Measurements from ENCODE around the gene LYRM9.

The LYRM9 gene

DNA sequence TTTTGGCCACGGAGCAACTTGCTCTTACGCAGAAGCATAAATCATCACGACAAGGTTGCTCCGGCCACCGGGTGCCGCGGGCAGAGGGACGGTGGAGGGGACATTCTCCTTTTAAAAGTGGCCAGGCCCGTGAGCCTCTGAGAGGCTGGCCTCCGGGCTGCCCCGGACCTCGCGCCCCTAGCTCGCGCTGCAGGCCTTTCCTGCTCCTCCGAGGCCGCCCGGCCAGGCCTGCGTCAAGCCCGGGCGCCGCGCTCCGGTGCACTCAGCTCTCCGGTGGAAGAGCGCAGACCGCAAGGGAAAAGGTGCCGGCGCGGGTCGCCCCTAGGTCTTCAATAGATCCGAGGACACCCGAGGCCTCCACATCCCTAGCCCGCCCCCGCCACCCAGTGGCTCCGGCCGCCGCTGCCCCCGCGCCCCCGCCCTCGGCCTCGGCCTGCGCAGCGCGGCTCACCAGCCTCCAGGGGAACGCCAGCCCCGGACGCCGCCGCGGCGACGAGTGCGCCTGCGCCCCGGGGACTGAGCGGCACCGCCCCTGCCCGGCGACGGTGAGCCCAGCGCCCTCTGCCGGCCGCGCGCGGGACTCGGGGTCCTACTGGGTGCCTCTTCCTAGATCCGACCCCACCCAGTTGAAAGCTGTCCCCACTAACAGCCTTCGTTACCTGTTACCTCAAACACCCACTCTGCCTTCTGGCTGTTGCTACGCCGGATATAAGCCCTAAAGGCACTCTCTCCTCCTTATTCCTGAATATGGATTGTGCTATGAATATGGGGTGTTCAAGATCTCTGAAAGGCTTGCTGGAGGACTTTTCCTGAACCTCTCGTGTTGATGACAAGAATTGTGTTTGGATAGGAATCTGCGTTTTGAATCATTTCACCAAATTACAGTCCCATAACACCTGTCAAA, at the start of gene LYRM9:
Gene LYRM9 (minus strand): TSS at position 500 of the 904 bp plus-strand sequence. CDS start 10,671 bp downstream, outside the sequence.
- H3K9ac ChIP-seq (ENCODE audit: low read depth, low read length): peak within 1 kb of the TSS; percentile 59

DNA sequence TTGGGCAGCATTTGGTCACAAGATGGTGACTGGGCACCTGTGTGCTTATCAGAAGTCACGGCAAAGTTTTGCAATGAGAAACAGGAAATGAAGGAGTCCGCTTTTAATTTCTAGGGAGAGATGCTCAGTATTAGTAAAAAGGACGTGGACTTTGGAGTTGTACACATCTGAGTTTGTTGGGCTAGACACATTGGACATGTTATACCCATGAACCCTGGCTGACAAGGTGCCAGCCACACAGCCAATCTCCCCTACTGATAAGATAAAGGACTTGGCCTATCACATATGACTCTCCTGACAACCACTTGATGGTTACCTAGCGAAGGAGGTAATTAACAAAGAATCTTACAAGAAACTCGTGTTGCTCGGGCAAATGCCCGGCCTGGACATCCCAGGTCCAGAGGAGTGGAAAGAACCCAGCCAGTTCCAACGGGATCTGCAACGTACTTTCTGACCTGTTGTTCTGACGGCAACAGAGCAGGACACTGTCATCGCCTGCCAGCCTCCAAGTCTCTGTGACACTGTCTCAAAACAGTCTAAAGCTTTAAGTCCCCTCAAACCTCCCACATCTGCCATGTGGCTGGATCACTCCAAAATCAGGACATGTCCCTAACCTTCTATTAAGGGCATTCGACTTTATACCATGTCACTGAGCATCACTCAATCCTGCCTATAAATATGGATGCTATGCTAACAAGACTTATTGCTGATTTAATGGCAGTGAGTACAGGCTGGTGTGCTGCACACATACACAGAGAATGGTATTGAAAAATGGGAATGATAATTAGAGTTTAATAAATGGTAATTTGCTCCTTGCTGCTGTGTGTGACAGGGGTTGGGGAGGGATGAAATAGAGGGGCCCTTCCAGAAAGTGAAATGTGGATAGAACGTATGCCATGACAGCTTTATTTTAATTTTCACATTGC, 47.6 kb upstream of the LYRM9 start:
- H3K9me3 ChIP-seq (ENCODE audit: control insufficient read depth, insufficient read depth, low read length): no peaks in the 10 kb centered on the region; the same call in 1 of the 2 replicates
- H3K36me3 ChIP-seq (ENCODE audit: insufficient read depth, low read length): no peaks in the 10 kb centered on the region
- H3K4me1 ChIP-seq (ENCODE audit: insufficient read depth, low read length): peaks cover 18% of the 10 kb centered on the region; the same call in 1 of the 2 replicates
- H3K9ac ChIP-seq (ENCODE audit: low read depth, low read length): no peak overlapping the region

More for the DNA sequence above, at the start of gene LYRM9:
- Histone ChIP-seq H3K36me3 (ENCODE audit: insufficient read depth, low read length) (no peaks in the 10 kb centered on the region), H3K4me1 (ENCODE audit: insufficient read depth, low read length) (peaks cover 51% of the 10 kb centered on the region), H3K9me3 (ENCODE audit: control insufficient read depth, insufficient read depth, low read length) (no peaks in the 10 kb centered on the region)

DNA sequence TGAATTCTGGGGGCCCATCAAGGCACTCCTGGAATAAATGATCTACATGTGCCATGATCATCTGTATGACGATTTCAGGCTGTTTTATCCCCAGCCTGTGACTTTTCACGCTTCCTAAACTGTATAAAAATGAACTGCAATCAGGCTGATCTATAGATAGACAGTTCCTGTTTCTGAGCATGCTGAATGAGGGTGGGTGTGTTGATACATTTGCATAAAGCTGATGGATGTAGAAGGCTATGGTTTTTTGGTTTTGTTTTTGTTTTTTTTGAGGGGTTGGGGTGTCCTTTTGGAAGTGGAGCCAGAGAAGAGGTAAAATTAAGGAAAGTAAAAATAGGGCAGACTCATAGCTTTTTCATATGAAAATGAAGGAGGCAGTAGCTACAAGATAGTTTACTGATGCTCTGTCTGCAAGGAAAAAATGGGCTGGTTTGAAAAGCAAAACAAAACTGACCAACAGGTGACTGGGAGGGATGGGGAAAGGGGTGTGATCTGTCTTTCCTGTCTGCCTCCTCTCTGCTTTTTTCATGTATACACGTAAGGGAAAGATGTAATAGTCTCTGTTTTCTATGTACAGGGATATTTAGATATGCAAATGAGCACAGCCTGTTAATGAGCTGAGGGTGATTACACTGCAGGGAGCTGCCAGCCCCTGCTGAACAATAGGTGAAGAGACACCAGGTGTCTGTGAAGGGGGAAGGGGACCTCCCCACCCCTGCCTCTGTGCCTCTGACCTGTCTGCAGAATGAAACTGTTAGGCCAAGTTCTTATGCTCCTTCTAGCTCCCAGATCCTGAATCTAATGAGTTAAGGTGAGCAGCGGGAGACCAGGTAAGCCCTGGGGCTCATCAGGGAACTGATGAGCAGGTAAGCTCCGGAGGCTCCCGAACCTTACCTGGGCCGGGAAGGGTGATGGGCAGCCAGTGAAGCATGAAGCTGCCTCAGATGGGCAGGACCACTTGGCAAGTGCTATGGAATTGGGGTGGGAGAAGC, 46.6 kb upstream of the LYRM9 start:
- Histone ChIP-seq H3K9me3 (ENCODE audit: control insufficient read depth, insufficient read depth, low read length) (no peaks in the 10 kb centered on the region; the same call in 1 of the 2 replicates), H3K9ac (ENCODE audit: low read depth, low read length) (no peak overlapping the region), H3K4me1 (ENCODE audit: insufficient read depth, low read length) (peaks cover 24% of the 10 kb centered on the region), H3K36me3 (ENCODE audit: insufficient read depth, low read length) (no peaks in the 10 kb centered on the region)

DNA sequence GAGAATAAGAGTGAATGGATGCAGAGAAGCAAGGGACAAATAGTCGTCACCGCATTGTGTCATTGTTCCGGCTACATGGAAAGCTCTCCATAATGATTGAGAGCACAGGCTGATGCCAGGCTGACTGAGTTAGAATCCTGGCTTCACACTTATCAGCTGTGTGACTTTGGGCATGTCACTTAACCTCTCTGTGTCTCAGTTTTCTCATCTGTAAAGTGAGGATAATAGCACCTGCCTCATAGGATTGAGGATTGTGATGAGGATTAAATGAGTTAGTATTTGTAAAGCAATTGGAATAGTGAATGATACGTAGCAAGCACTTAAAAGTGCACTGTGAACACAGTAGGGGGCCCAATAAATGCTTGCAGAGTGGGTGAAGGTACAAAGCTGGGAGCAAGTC, 45.7 kb upstream of the LYRM9 start:
- Histone ChIP-seq H3K36me3 (ENCODE audit: insufficient read depth, low read length) (no peaks in the 10 kb centered on the region), H3K4me1 (ENCODE audit: insufficient read depth, low read length) (peaks cover 22% of the 10 kb centered on the region), H3K9ac (ENCODE audit: low read depth, low read length) (no peak overlapping the region), H3K9me3 (ENCODE audit: control insufficient read depth, insufficient read depth, low read length) (no peaks in the 10 kb centered on the region; the same call in 1 of the 2 replicates)

GRCh38 chr17:27938241-27938640, 45.1 kb upstream of the LYRM9 start:
- no peaks in the 10 kb centered on the region; the same call in 1 of the 2 replicates for H3K9me3 ChIP-seq (ENCODE audit: control insufficient read depth, insufficient read depth, low read length)
- no peak overlapping the region for H3K9ac ChIP-seq (ENCODE audit: low read depth, low read length)
- H3K36me3 ChIP-seq (ENCODE audit: insufficient read depth, low read length): no peaks in the 10 kb centered on the region
- H3K4me1 ChIP-seq (ENCODE audit: insufficient read depth, low read length): peaks cover 22% of the 10 kb centered on the region

DNA sequence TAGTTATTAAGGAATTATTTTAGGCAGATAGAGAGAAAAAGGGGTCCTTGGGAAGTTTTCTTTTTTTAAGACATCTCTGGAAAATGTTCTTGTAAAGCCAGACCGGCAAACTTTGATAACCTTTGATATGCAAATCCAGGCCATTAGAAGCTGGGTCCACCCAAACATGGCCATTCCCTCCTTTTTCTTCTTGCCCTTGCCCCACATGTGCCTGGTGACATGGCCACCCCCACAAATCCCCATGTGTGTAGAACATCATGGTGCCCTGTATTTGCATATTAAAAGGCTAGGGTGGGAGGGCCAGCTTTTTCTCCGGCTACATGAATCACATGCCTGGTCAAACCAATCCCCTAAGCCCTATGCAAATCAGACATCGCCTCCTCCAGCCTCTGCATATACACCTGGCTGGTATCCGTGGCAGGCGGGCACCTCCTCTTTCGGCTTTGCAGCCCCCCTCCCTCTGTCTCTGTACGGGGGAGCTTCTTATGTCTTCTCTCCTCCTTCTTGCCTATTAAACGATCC, 43.9 kb upstream of the LYRM9 start:
- Histone ChIP-seq H3K36me3 (ENCODE audit: insufficient read depth, low read length) (no peaks in the 10 kb centered on the region), H3K9me3 (ENCODE audit: control insufficient read depth, insufficient read depth, low read length) (no peaks in the 10 kb centered on the region; the same call in 1 of the 2 replicates), H3K4me1 (ENCODE audit: insufficient read depth, low read length) (peaks cover 22% of the 10 kb centered on the region), H3K9ac (ENCODE audit: low read depth, low read length) (no peak overlapping the region)

DNA sequence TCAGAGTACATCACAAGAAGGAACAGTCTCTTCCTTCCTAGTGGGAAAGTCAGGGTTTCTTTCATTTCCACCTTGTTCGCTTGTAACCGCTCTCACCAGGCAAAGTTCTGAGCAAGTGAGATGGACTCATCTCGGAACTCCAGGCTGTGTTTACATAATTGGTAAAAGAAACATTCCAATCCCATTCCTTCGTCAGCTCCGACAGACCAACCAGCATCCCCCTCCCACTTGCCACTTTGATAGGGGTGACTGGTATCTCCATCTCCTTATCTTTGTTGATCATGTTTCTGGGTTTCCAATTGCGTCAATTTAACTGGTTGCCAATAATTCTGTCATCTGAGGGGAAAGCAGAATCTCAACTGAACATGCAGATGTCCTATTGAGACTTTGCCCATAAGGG, 36.8 kb upstream of the LYRM9 start:
- peaks cover 7% of the 10 kb centered on the region for H3K4me1 ChIP-seq (ENCODE audit: insufficient read depth, low read length)
- H3K36me3 ChIP-seq (ENCODE audit: insufficient read depth, low read length): no peaks in the 10 kb centered on the region
- no peak overlapping the region for H3K9ac ChIP-seq (ENCODE audit: low read depth, low read length)
- H3K9me3 ChIP-seq (ENCODE audit: control insufficient read depth, insufficient read depth, low read length): no peaks in the 10 kb centered on the region

GRCh38 chr17:27928587-27928986, 35.4 kb upstream of the LYRM9 start:
- Histone ChIP-seq H3K9ac (ENCODE audit: low read depth, low read length) (no peak overlapping the region), H3K4me1 (ENCODE audit: insufficient read depth, low read length) (no peaks in the 10 kb centered on the region), H3K9me3 (ENCODE audit: control insufficient read depth, insufficient read depth, low read length) (no peaks in the 10 kb centered on the region), H3K36me3 (ENCODE audit: insufficient read depth, low read length) (no peaks in the 10 kb centered on the region)

- Histone ChIP-seq H3K36me3 (ENCODE audit: insufficient read depth, low read length) (no peaks in the 10 kb centered on the region), H3K9me3 (ENCODE audit: control insufficient read depth, insufficient read depth, low read length) (no peaks in the 10 kb centered on the region), H3K9ac (ENCODE audit: low read depth, low read length) (no peak overlapping the region), H3K4me1 (ENCODE audit: insufficient read depth, low read length) (no peaks in the 10 kb centered on the region)
Observed at GRCh38 chr17:27927781-27928180, 34.6 kb upstream of the LYRM9 start.

DNA sequence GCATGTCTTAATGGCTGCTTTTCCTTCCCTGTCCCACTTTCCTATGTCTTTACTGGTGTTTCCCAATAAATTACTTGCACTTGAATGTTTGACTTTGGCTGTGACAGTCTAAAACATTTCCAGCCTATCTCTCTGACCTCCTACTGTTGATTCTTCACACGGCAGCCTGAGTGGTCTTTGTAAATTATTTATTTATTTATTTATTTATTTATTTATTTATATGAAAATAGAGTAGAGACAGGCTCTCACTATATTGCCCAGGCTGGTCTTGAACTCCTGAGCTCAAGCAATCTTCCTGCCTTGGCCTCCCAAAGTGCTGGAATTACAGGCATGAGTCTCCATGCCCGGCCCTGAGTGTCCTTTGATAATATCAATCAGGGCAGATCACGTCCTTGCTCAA, 28.4 kb upstream of the LYRM9 start:
- H3K36me3 ChIP-seq (ENCODE audit: insufficient read depth, low read length): no peaks in the 10 kb centered on the region
- H3K9ac ChIP-seq (ENCODE audit: low read depth, low read length): no peak overlapping the region
- H3K4me1 ChIP-seq (ENCODE audit: insufficient read depth, low read length): no peaks in the 10 kb centered on the region
- H3K9me3 ChIP-seq (ENCODE audit: control insufficient read depth, insufficient read depth, low read length): no peaks in the 10 kb centered on the region

DNA sequence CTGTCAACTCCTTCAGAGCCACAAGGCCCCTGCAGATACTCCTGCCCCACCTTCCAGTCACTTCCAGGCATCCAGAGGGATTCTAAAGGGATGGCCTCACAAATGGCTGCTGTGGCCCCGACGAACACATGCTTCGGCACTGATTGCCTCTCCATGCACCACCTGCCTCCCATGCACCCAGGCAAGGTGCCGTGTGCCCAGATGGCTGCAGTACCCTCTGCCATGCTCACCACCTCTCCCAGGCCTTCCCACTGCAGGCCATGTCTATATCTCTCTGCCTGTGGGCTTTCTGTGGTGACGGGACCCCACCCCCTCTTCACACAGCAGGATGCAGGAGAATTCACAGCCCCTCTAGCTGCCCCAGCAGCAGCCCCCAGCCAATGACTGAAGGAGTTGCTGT, 27.9 kb upstream of the LYRM9 start:
- Histone ChIP-seq H3K9ac (ENCODE audit: low read depth, low read length) (no peak overlapping the region), H3K9me3 (ENCODE audit: control insufficient read depth, insufficient read depth, low read length) (no peaks in the 10 kb centered on the region), H3K4me1 (ENCODE audit: insufficient read depth, low read length) (peaks cover 1% of the 10 kb centered on the region), H3K36me3 (ENCODE audit: insufficient read depth, low read length) (no peaks in the 10 kb centered on the region)

GRCh38 chr17:27920569-27920968, 27.4 kb upstream of the LYRM9 start:
- Histone ChIP-seq H3K4me1 (ENCODE audit: insufficient read depth, low read length) (peaks cover 5% of the 10 kb centered on the region), H3K9me3 (ENCODE audit: control insufficient read depth, insufficient read depth, low read length) (no peaks in the 10 kb centered on the region), H3K9ac (ENCODE audit: low read depth, low read length) (no peak overlapping the region), H3K36me3 (ENCODE audit: insufficient read depth, low read length) (no peaks in the 10 kb centered on the region)

DNA sequence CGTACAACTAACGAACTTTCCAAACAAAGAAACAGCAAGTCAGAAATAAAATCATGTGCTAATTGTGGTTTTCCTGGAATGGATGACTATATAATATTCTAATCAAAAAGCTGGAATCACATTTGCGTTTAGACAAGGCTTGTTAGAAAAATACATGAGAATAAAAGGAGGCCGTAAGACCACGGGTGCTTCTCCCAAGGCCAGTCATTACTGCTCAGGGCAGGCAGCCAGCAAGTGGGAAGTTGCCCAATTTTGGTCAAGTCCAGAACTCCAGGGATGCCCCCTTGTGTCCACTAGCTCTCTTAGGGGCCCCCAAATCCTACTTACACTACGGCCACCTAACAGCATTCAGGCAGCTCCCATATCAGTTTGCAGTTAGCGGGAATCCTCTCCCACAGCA, 25.9 kb upstream of the LYRM9 start:
- no peaks in the 10 kb centered on the region for H3K36me3 ChIP-seq (ENCODE audit: insufficient read depth, low read length)
- H3K9ac ChIP-seq (ENCODE audit: low read depth, low read length): no peak overlapping the region

More for the DNA sequence above, 25.9 kb upstream of the LYRM9 start:
- H3K9me3 ChIP-seq (ENCODE audit: control insufficient read depth, insufficient read depth, low read length): no peaks in the 10 kb centered on the region
- peaks cover 5% of the 10 kb centered on the region for H3K4me1 ChIP-seq (ENCODE audit: insufficient read depth, low read length)

All from ES-I3 (cell line).